GM10266 (cell line): ENCODE results near the gene TTC27.

Experiments
- DNase-seq: peaks from one replicate; pipeline ENCODE4 v3.0.0; 2012; ENCODE audit errors: extremely low spot score
- TF ChIP-seq, protein P1 (sequence below): IDR thresholded peaks from 2 replicates; pipeline ENCODE4 v1.5.1; 2012; ENCODE audit warnings: mild to moderate bottlenecking, low read depth; ENCODE audit not compliant: control insufficient read depth, insufficient read depth; ENCODE audit errors: missing control alignments

Gene TTC27

DNA sequence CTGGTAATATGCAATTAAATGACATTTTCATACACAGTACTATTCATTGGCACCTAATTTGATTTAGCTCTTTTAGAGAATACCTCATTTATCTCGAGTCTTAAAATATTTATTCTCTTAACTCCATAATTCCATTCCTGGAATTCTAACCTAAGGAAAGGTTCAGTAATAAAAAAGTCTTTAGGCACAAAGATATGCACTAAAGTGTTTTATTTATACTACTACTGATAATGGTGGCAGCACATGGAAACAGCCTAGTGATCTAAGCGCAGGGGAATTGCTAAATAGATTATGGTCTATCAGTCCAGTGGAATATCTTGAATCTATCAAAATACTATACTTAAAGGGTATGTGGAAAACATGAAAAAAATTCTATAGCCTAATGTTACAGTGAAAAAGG, 176.4 kb downstream of the TTC27 start:
- no peak for DNase-seq
- TF ChIP-seq, protein P1, sequence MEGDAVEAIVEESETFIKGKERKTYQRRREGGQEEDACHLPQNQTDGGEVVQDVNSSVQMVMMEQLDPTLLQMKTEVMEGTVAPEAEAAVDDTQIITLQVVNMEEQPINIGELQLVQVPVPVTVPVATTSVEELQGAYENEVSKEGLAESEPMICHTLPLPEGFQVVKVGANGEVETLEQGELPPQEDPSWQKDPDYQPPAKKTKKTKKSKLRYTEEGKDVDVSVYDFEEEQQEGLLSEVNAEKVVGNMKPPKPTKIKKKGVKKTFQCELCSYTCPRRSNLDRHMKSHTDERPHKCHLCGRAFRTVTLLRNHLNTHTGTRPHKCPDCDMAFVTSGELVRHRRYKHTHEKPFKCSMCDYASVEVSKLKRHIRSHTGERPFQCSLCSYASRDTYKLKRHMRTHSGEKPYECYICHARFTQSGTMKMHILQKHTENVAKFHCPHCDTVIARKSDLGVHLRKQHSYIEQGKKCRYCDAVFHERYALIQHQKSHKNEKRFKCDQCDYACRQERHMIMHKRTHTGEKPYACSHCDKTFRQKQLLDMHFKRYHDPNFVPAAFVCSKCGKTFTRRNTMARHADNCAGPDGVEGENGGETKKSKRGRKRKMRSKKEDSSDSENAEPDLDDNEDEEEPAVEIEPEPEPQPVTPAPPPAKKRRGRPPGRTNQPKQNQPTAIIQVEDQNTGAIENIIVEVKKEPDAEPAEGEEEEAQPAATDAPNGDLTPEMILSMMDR: no peak

DNA sequence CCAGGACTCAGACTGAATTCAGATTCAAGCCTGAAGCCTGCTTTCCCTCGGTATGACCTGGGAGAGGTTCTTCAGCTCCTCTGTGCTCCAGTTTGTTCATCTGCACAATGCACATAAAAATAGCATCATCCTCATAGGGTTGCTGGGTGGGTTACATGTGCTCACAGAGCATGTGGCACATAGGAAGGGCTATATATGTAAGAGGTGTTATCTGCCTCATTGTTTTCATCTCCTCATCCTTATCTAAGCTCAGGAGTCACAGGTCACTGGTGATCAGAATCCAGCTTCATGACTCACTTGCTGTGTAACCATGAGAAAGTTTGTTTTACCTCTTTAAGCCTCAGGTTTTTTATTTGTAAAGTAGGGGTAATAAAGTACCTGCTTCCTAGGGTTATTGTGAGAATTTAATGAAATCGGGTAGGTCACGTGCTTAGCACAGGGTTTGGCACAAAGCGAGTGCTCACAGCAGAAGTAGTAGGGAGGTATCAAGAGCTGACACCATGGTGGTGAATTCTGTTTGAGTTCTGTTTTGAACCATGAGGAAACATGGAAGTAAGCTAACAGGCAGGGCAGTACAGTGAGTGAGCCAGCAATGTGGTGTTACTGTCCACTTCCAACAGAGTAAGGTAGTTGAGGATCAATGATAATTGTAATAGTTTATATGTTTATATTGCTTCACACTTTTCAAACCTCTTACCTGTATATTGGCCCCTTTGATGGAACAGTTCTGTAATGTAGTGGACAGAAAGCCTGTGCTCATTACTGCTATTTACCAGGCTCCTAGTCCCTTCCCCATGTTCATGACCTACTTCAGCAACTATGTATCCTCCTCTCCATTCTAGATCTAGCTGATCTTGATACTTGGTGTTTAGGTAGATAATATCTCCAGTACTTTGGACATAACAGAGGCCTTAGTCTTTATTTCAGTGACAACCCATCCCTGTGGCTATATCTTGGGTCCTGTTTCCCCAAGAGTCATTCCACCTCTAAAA, 177.6 kb downstream of the TTC27 start:
- TF ChIP-seq, protein P1: no peak
- no peak for DNase-seq

DNA sequence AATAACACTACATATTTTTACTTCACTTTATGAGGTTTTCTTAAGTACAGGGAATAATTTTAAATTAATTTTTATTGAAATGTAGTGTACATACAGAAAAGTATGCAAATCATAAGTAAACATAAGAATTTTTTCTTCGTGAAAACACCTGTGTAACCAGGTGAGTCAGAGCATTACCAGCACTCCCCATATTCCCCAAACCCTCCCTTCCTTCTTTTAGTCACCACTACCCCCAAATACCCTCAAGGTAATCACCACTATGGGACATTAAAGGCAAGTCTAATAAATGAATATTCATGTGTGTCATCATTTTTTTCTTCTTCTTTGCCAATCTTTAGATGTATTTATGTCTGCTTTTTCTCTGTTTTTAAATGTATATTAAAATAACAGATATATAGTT, 179.0 kb downstream of the TTC27 start:
- TF ChIP-seq, protein P1: no peak

DNA sequence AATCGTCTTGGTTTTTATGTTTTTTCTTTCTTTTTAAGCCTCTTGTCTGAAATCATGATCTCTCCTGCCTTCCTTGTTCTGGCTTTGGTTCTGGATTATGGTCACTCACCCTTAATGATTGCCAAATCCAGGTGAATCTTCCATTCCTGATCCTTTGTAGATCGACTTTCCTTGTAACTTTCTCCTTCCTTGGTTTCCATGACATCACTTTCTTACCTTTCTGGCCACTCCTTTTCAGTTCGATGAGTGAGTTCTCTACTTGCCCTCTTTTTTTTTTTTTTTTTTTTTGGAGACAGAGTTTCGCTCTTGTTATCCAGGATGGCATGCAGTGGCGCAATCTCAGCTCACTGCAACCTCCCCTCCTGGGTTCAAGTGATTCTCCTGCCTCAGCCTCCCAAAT, 179.8 kb downstream of the TTC27 start:
- DNase-seq: no peak
- TF ChIP-seq, protein P1: no peak

More for the DNA sequence above, 179.0 kb downstream of the TTC27 start:
- DNase-seq: no peak

DNA sequence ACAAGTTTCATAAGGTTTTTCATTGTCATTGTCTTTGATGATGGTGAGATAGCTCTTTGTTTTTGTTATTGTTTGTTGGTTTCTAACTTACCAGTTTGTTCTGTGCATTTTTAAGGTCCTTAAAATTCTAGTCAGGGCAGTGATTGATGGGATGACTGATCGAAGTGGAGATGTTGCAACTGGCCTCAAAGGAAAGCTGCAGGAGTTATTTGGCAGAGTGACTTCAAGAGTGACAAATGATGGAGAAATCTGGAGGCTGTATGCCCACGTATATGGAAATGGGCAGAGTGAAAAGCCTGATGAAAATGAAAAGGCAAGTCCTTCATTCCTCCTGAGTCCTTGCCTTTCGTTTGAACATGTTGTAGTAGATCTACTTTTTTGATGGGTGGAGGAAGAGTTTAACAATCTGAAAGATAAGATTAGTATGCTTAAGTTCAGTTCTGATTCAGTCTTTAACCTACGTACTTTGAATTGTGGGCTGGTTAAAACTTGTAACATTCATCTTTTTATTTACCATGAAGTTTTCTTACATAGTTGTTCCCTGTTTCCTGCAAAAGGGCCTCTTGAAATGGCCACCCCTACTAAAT, 183.2 kb downstream of the TTC27 start:
- no peak for DNase-seq
- TF ChIP-seq, protein P1: no peak

DNA sequence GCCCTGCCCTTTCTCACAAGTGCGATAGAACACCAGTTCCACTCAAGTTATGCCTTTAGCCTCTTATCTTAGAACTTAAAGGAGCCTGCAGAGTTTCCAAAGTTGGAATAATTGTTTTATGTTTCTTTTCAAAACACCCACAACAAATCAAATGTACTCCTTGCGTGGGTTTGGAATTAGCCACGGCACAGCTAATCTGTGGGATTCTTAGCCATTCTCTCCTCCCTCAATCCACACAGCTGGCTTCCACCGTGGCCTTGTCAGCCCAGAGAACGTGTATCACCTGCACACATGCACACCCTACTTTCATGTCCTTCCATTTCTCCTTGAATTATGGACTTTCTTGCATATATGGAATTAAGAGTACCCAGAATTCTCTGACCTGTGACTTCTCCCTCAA, 183.8 kb downstream of the TTC27 start:
- TF ChIP-seq, protein P1: no peak
- no peak for DNase-seq

DNA sequence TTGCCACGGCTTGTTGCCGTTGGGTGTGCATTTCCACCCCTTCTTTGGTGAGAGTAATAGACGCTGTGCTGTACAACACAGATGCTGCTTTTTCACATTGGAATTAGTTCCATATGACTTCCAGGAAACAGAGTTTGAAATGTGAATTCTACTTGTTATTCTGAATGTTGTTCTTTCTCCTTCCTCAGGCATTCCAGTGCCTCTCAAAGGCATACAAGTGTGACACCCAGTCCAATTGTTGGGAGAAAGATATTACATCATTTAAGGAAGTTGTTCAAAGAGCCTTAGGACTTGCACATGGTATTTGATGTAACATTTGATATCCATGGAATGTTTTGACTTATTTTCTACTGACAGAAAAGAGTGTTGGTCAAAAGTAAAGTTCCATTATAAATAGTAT, 184.5 kb downstream of the TTC27 start:
- DNase-seq: no peak
- TF ChIP-seq, protein P1: no peak
